H54 (cell line): ENCODE measurements around the gene MUC20.
"Not testable (repeated sequence)": the region's sequence is repeated elsewhere in the genome, so short reads cannot be mapped to it uniquely, and the experiment has no call there.

Source experiments
- DNase-seq: peaks from one replicate; pipeline ENCODE4 v3.0.0; 2011; ENCODE audit warnings: low spot score, mixed read lengths; ENCODE audit not compliant: insufficient read length
- FAIRE-seq: peaks from 3 replicates; lab custom pipeline; 2011; peaks lifted over from hg19 to GRCh38; lab: Jason Lieb, UNC

Gene MUC20, protein sequence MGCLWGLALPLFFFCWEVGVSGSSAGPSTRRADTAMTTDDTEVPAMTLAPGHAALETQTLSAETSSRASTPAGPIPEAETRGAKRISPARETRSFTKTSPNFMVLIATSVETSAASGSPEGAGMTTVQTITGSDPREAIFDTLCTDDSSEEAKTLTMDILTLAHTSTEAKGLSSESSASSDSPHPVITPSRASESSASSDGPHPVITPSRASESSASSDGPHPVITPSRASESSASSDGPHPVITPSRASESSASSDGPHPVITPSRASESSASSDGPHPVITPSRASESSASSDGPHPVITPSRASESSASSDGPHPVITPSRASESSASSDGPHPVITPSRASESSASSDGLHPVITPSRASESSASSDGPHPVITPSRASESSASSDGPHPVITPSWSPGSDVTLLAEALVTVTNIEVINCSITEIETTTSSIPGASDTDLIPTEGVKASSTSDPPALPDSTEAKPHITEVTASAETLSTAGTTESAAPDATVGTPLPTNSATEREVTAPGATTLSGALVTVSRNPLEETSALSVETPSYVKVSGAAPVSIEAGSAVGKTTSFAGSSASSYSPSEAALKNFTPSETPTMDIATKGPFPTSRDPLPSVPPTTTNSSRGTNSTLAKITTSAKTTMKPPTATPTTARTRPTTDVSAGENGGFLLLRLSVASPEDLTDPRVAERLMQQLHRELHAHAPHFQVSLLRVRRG

DNA sequence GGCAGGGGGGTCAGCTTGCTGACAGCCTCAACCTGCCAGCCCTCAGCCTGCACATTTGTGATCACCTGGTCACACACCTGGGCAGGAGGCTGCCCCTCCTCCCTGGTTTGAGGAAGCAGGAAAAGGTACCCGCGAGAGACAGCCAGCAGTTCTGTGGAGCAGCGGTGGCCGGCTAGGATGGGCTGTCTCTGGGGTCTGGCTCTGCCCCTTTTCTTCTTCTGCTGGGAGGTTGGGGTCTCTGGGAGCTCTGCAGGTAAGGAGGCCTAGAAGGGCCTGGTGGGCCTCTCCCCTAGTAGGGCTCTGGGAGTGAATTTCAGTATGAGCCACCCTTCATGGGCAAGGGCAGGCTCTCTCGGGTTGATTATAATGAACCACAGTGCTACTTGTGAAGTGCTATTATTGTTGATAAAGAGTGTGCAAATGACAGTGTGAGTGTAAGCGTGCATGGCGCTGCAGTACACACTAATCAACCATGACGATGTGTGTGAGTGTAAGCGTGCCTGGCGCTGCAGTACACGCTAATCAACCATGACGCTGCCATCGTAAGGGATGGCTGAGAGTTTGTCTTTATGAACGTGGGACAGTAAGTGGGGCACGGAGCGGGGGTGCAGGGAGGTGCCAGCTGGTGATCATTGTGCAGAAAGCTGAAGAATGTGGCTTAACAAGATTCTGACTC lies at the start of gene MUC20:
MUC20 (plus strand) TSS at position 148 of the 676 bp plus-strand sequence; CDS start at position 178, 30 bp downstream.
- not testable (repeated sequence) for FAIRE-seq, DNase-seq

DNA sequence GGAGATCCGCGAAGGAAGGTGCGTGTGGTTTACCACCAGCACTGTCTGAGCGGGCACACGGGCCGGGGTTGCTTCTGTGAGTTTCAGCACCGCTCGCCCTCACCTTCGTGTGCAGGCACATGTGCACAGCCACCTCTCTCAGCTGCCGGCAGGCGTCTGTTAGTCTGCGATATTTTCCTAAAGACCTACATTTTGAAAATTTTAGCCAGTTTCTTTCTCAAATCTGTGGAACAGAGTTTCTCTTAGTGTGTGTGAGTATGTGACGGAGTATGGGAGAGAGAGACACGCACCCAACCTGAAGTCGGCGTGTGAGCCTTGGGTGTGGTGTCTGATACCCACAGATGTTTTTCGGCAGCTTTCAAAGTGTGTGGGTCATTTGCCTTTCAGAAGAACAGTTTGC lies 49.5 kb upstream of the MUC20 start:
- not testable (repeated sequence) for FAIRE-seq, DNase-seq

DNA sequence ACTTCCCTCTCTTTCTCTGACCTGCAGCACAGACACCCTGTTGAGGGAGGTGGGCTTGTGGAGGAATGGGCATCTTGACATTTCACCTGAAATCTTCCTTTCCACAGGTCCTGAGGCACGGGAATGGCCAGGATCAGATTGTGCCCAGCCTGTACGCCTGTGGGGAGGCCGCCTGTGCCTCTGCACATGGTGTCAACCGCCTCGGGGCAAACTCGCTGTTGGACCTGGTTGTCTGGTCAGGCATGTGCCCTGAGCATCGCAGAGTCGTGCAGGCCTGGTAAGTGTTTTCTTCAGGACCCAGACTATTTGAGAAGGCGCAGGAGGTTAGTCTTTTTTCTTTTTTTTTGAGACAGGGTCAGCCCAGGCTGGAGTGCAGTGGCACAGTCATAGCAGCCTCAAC lies 47.1 kb upstream of the MUC20 start:
- not testable (repeated sequence) for DNase-seq, FAIRE-seq

DNA sequence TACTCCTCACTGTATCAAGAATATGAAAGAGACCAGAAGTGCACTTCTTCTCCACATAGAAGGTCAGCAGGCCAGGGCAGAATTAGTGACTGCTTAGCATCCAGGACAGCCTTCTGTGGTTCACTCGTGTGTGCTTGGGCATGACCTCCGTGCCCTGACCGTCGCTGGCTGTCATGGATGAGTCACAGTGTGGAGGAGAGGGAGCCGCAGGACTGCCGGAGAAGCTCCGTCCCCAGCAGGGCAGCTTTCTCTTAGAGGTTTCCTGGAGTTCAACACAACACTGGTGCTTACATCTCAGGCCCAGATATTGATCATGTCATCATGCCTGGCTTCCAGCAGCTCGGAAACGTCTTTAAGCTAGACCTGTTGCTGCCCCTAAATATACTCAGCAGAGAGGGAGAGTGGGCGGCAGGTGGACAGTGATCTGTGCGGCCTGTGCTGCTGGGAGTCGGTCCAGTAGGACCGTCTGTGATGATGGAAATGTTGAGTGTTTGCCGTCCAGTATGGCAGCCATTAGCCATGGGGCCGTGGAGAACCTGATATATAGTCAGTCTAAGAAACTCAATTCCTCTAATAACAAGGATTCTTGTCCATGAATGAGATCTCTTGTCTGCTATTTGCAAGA lies 42.3 kb upstream of the MUC20 start:
- not testable (repeated sequence) for FAIRE-seq

DNA sequence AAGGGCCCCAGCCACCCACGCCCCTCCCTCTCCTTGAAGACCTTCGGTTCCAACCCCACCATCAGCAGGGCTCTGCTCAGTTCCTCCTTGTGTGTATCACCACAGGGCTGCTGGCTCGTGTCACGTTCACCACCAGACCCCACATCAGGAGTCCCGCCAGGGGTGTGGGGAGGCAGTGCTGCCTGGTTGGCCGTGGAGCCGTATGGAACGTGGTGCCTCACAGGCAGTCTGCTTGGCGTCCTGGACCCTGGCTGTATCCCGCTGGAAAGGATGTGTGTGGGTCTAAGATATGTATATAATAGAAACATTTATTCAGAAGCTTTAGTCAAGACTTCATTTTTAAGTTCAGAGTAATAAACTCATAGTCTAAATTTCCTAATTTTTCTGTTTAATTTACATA lies 40.1 kb upstream of the MUC20 start:
- FAIRE-seq, DNase-seq: not testable (repeated sequence)

More for the DNA sequence above, 42.3 kb upstream of the MUC20 start:
- not testable (repeated sequence) for DNase-seq

DNA sequence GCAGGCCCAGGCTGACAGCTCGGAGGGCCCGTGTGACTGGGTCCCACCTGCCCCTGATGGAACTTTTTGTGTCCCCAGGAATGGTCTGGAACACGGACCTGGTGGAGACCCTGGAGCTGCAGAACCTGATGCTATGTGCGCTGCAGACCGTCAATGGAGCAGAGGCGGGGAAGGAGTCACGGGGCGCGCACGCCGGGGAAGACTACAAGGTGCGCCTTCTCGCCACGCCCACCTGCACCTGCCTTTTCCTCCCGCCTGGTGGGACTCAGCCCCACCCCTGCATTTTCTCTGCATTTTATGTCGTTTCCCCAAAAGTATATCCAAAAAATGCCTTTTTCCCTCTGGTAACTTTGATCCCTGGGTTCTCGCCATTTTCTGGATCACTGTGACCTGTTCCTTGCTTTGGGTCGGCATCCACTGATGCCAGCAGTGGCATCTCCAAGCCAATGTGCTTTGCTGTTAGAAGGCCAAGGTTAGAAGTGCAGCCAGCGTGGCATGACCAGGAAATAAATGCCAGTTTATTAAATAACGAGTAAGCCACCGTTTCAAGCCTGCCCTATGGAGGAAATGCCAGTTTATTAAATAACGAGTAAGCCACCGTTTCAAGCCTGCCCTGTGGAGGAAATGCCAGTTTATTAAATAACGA lies 39.2 kb upstream of the MUC20 start:
- not testable (repeated sequence) for DNase-seq, FAIRE-seq

DNA sequence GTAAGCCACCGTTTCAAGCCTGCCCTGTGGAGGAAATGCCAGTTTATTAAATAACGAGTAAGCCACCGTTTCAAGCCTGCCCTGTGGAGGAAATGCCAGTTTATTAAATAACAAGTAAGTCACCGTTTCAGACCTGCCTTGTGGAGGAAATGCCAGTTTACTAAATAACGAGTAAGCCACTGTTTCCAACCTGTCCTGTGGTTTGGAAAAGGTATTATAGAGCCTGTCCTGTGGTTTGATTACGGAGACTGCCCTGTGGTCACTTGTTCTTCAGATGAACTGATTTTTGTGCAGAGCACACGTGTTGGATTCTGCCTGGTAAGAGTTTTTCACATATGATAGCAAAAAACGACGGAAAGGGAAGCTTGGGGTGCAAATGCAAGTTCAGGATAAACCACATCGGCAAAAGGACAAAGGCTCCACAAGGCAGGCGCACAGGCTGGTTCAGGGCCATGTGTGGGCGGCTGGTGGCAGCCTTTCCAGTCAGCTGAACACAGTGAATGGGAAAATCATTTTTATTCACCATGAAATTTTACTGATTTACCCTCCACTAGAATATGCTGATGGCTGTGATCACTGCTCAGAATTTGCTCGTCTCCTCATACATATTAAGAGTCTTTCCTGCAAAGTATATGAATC lies 38.6 kb upstream of the MUC20 start:
- DNase-seq, FAIRE-seq: not testable (repeated sequence)

DNA sequence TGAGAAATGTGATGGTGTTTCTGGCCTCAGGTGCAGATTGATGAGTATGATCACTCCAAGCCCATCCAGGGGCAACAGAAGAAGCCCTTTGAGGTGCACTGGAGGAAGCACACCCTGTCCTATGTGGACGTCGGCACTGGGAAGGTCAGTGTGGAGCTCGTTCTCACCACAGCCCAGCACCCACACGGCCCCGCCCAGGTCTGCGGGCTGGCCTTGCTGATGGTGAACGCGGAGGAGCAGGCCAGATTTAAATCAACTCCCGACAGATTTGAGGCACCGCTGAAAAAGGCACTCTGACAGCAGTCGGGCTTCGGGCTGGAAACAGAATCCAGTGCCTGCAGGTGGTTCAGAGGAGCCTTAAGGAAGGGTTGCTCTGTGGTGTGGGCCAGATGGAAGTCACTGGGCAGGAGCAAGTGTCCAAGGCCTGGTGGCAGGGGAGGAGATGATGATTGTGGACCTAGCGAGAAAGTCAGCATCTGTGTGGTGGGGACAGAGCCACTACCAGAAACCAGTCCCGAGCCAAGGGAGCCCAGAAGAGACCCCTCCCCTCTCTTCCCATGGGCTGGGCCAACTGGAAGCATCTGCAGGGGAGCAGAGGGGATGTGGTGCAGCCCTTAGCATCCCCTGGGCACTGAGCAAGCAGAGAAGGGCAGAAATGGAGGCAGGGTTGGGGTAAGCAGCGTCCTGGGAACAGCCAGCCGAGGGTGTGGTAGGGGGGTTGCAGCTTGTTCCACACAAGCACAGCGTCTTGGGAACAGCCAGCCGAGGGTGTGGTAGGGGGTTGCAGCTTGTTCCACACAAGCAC lies 36.9 kb upstream of the MUC20 start:
- DNase-seq, FAIRE-seq: not testable (repeated sequence)

DNA sequence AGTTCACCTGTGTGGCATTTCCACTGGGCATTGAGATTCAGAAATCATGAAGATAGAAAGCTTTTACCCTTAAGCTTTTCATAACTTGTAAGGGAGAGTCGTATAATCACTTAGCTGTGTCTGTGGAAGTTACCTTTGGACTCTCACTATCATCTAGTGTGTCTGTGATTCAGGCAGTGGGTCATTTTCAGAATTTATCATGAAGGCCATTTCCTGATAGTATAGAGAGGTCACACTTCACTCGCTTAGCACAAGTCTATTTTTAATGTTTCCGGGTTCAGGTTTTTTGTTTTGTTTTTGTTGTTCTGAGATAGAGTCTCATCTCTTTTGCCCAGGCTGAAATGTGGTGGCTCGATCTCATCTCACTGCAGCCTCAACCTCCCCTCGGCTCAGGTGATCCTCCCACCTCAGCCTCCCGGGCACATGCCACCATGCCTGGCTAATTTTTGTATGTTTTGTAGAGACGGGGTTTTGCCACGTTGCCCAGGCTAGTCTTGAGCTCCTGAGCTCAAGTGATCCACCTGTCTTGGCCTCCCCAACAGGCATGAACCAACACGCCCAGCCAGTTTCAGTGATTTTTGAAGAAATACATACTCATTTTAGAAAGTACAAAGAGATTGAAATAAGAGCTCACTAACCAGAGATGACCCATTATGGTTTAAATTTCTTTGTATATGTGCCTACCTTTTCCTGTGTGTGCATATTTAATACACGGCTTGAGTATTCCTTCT lies 36.1 kb upstream of the MUC20 start:
- FAIRE-seq, DNase-seq: not testable (repeated sequence)

DNA sequence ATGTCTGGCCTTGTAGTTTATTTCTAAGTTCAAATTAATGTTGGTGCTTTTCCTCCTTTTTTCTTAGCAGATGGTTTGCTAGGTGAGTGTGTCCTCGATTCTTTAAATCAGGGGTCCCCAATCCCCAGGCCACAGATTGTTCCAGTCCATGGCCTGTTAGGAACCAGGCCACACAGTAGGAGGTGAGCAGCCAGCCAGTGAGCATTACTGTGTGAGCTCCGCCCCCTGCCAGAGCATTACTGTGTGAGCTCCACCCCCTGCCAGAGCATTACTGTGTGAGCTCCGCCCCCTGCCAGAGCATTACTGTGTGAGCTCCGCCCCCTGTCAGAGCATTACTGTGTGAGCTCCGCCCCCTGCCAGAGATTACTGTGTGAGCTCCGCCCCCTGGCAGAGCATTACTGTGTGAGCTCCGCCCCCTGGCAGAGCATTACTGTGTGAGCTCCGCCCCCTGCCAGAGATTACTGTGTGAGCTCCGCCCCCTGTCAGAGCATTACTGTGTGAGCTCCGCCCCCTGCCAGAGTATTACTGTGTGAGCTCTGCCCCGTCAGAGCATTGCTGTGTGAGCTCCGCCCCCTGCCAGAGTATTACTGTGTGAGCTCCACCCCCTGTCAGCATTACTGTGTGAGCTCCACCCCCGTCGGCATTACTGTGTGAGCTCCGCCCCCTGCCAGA lies 34.1 kb upstream of the MUC20 start:
- DNase-seq, FAIRE-seq: not testable (repeated sequence)

DNA sequence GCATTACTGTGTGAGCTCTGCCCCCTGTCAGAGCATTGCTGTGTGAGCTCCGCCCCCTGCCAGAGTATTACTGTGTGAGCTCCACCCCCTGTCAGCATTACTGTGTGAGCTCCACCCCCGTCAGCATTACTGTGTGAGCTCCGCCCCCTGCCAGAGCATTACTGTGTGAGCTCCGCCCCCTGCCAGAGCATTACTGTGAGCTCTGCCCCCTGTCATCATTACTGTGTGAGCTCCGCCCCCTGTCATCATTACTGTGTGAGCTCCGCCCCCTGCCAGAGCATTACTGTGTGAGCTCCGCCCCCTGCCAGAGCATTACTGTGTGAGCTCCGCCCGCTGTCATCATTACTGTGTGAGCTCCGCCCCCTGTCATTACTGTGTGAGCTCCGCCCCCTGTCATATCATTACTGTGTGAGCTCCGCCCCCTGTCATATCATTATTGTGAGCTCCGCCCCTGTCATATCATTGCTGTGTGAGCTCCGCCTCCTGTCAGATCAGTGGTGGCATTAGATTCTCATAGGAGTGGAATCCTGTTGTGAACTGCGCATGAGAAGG lies 33.5 kb upstream of the MUC20 start:
- FAIRE-seq, DNase-seq: not testable (repeated sequence)

DNA sequence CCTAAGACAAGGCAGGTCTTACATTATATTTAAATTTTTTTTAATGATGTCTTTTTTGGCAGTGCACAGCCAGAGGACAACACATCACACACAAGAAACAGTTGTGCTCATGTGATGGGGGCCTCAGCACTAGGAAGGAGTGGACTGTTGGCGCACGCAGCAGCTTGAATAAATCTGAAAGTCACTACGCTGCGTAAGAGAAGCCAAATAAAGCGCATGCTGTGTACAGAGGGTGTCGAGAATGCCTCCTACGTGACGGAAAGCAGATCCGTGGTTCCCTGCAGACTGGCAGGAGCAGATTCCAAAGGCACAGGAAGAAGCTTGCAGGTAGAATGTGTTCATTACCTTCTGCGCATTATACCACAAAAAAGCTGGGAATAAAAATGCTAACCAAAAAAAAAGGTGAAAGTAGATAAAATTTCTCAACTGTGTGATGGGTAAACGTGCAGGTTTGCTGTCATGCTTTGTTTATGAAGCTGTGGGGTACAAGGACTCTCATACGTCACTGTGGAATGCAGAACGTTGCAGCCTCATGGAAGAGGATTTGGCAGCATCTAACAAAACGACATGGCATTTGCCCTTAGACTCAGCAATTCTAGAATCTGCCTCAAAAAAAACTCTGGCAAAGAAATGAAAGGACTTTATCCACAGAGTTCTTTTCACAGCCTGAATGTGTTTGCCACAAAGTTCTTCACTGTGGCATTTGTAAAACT lies 32.2 kb upstream of the MUC20 start:
- FAIRE-seq, DNase-seq: not testable (repeated sequence)

DNA sequence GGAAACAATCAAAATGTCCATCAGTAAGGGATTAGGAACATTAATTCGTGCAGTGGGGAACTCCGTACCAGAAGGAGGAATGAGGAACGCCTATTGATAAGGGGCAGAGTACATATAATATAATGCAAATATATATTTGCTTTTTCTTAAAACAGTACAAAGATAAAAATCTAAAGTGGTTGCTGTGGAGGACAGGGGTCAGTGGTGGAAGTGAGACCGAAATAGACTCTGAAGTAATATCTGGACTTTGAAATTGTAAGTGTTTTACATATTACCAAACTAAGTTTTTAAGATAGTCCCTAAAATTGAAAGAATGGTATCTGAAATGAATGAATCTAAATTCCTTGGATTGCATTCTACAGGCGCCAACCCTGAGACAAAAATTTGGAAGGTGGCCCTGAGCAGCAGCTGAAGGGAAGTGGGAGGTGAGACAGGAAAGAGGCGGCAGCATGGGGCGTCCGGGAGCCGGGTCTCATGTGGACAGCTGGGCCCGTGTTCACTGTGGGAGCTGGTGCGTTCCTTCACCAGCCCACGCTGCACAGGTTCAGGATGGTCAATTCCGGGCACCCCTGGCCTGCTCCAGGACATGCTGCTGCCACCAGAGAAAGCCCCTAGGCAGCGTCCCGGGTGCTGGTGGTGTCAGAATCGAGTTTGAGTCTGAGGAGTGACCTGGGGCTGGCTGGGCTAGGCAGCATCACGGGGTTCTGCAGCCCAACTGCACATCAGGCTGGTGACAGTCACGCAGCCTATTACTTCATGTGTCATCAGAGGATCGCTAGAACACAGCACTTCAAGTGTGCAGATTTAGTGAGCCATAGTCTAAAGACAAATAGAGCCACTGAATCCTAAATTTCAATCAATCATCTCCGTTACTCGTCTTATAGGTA lies 31.4 kb upstream of the MUC20 start:
- not testable (repeated sequence) for FAIRE-seq, DNase-seq
